SKM-1 treated with dmso at 0.1 percent for 144 hours (cell line): Measurements from ENCODE around the gene DNAJC1.

Source experiments
- DNase-seq: peaks from one replicate; lab custom pipeline; 2025; ENCODE audit not compliant: unreplicated experiment; lab: John Stamatoyannopoulos, UW

The DNAJC1 gene

DNA sequence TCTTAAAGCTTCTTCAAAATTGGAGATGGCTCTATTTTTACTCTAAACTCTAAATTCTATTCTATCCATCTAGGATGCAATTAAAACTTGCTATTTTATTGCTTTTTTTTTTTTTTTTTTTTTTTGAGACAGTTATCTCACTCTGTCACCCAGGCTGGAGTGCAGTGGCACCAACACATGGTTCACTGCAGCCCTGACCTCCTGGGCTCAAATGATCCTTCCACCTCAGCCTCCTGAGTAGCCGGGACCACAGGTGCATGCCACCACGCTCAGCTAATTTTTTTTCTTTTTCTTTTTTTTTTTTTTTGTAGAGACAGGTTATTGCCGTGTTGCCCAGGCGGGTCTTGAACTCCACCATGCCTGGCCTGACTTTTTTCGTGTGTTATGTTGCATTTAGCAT lies 41.2 kb downstream of the DNAJC1 start:
- DNase-seq: no peak

GRCh38 chr10:21961847-21962246 lies 41.7 kb downstream of the DNAJC1 start:
- DNase-seq: no peak

DNA sequence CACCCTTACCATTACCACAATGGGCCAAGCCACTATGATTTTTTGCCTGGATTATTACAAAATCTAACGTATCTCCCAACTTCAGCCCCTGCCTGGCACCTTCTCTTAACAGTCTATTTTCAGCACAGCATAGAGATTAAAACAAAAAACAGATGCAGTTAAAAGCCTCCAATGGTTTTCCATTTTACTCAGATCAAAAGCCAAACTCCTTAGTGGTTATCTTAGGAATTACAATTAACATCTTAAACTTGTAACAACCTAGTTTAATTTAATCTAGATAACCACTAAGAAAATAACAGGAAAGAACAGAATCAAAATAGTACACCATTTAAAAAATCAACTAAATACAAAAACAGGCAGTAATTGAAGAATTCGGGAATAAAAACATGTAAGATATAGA lies 43.5 kb downstream of the DNAJC1 start:
- DNase-seq: no peak

- no peak for DNase-seq
Measured at GRCh38 chr10:21954690-21955089, 48.8 kb downstream of the DNAJC1 start.

GRCh38 chr10:21954132-21954531 lies 49.4 kb downstream of the DNAJC1 start:
- DNase-seq: no peak

DNA sequence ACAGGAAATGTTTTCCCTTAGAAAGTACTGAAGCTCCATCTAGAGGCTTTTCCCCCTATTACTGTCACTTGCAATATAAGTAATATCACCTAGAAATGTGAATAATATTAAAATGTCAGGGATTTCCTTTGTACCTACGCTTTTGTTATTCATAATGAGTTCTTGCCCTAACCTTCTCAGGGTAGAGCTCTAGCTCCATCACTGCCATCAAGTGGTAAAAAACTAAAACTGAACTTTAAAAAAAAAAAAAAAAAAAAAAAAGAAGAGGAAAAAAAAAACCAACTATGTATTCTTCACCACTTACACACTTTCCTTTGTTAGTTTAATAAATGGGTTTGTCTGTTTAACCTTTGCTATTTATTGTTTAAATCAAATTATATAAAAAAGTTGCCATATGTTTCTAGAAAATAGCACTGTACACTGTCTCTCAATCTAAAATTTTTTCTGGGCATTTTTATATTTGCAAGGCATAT lies 49.9 kb downstream of the DNAJC1 start:
- DNase-seq: no peak

GRCh38 chr10:21950566-21950965 lies 53.0 kb downstream of the DNAJC1 start:
- no peak for DNase-seq

DNA sequence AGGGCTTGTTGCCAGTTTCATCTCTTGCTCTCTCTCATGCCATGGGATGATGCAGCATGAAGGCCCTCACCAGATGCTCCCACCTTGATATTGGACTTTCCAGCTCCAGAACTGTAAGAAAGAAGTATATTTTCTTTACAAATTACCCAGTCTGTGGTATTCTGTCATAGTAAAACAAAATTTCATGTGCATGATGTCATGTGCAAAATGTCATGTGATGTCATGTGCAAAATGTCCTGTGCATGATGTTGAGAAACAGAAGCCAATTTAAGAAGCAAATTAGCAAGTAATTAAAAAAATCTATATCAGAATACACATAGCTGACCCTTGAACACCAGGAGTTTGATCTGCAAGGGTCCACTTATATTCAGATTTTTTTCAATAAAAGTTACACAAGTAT lies 56.6 kb downstream of the DNAJC1 start:
- no peak for DNase-seq

DNA sequence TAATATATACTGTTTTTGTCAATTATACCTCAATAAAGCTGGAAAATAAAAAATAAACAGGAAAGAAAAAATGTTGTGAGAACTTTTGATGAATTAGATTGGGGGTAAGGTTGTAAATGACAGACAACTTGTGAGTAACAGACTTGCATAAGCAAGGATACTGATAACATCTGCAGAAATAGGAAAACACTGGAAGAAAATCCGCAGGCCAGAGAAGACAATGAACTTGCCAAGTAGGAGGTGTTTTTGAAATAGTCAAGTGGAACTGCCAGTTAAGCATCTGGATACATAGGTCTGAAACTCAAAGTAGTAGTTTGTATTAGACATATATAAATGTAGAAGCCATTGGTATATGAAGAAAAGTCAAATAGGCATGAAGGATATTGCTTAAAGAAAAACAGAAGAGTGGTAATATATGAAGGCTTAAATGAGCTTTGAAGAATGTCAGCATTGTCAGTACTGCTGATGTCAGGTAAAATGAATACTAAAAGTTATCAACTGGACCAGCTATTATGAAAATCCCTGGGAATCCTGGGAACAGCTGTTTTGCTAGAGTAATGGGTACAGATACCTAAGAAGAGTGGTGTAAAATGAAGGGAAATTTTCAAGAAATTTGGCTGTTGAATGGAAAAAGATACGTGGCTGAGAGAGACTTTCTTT lies 58.7 kb downstream of the DNAJC1 start:
- DNase-seq: no peak

DNA sequence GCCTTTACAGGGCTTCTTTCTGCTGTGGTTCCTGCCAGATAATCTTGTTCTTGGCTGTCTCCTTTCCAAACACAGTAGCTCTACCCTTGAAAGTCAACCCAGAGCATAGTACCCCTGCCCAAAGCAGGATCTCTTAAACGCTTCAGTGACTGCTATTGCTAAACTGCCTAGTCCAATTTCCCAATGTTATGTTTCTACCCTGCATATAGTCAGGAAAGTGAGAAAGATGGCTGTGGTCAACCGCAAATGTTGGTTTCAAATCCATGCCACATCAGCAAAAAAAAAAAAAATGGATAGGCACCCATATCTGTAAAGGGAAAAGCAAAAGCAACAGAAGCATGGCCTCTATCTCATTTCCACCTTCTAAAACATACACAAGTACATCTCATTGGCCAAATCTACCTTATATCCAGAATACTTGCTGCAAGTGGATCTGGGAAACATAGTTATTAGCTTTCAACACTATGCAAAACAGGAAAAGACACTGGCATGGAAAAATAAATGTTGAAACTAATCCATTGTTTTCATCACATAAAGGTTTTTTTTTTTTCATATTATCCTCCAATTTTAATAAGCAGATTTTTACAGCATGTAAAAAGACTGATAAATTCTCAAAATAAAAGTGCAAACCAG lies 59.8 kb downstream of the DNAJC1 start:
- peak; percentile 70 for DNase-seq

GRCh38 chr10:21935439-21936023 lies 68.0 kb downstream of the DNAJC1 start:
- DNase-seq: no peak

- DNase-seq: no peak
Measured at GRCh38 chr10:21934307-21934706, 69.2 kb downstream of the DNAJC1 start.

DNA sequence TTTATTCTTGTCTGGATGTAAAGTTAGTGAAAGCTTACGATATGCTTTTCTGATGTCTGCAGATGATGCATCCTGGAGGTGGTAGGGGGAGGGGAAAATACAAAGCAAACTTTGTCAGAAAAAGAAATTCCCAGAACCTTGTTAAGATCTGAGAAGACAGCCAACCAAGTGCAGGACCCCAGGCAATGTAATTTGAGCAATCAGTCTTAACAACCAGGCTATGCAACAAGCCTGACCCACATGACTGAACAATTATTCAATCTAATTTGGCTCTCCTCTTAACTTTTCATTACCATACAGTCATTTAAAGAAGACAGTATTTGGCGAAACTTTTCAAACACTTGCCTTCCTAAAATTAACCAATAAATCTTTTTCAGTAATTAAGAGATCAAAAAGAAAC lies 74.5 kb downstream of the DNAJC1 start:
- DNase-seq: no peak

- no peak for DNase-seq
Measured at GRCh38 chr10:21927631-21928353, 75.7 kb downstream of the DNAJC1 start.

DNA sequence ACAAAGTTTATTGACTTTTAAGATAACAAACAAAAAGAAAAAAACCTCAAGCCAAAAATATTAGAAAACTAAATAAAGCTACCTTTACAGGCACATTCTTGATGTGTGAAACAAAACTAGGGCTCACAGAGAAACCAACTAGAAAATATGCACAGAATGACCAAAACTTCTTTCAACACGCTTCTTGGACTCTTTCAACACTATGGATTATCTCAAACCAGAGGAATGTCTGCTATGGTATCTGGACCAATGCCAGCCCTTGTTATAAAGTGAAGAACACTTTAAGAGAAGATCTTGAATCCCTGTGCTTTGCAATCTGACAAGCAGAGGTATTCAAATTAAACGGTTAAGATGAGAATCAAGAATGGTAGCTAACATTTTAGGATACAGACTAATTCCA lies 76.6 kb downstream of the DNAJC1 start:
- no peak for DNase-seq

- no peak for DNase-seq
Measured at GRCh38 chr10:21926358-21926925, 77.1 kb downstream of the DNAJC1 start.

- DNase-seq: no peak
Measured at GRCh38 chr10:21925851-21926250, 77.7 kb downstream of the DNAJC1 start.

DNA sequence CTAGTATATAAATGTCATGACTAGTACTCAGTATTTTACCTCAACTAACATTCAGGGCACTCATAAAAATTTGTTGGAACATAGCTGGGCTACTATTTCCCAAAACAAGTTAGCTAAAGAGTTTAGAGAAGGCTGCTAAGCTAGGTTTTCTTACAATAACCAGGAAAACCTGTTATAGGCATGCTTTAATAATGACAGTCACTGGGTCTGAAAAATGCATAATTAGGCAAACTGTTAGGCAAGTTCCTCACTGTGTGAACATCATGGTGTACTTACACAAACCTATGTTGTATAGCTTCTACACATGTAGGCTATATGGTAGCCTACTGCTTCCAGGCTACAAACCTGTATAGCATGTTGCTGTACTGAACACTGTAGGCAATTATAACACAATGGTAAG lies 79.0 kb downstream of the DNAJC1 start:
- DNase-seq: no peak

DNA sequence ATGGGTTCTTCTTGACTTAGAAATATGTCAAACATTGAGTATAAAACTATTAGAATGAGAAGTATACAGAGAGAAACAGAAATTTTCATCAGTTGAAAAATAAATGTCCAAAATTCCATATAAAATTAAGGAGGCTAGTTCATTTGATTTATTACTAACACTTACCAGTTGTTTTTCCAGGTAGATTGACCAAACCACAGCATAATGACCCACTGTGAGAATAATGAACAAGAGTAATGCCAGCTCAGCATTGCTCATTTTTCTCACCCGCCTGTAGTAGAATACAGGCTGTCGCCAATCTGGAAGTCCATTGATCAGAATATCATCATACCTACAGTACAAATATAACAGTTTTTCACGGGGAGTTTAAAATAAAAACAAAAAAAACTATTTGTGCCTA lies 82.9 kb downstream of the DNAJC1 start:
- DNase-seq: no peak

DNA sequence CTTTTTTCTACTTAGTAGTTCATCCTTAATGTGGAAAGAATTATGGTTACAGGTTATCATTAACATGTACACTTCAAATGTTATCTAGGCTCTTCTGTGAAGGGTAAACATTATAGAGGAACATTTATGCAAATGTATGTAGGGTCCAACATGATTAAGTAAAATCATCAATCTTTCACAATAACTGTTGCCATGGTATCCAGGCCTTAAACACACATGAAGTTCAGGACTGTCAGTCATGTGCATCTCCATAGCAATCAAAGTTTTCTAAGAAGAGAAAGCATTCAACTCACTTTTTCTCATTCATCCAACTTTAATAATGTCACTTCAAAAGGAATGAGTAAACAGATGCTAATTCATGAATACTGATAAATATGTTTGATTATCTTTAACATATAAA lies 83.6 kb downstream of the DNAJC1 start:
- DNase-seq: no peak

GRCh38 chr10:21919117-21919516 lies 84.4 kb downstream of the DNAJC1 start:
- DNase-seq: no peak

DNA sequence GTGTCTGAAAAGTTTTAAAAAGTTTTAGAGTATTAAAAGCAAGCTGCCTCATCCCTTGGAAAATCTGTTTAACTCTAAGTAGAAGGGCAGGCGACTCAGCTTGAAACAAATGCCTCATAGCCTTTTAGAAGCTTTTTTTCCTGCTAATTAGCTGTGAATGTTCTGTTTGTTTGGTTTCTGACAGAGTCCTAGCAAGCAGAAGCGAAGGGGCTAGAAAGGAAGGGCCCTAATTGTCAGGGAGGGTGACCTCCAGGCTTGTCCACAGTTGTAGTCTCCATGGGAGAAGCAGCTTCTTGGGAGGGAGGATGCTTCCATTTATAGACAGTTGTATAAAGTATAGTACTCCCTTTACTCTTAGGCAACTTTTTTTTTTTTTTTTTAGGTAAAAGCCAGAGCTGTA lies 90.9 kb downstream of the DNAJC1 start:
- no peak for DNase-seq
